NT2/D1 (cell line): ENCODE data around the gene PLA2G2C.
"Not testable (repeated sequence)": the region's sequence is repeated elsewhere in the genome, so short reads cannot be mapped to it uniquely, and the experiment has no call there.

Experiments used
- DNase-seq: peaks from one replicate; pipeline ENCODE4 v3.0.0-alpha.2; 2011; ENCODE audit warnings: low read depth, low spot score
- H3K27me3 ChIP-seq: 2 replicates; pipeline ENCODE4 v1.6.0; 2011; ENCODE audit warnings: mild to moderate bottlenecking; ENCODE audit not compliant: insufficient read length, insufficient read depth
- H3K36me3 ChIP-seq: 2 replicates; pipeline ENCODE4 v1.6.1; 2011; ENCODE audit warnings: mild to moderate bottlenecking, low read length, mixed read lengths; ENCODE audit not compliant: insufficient read depth, insufficient read length
- H3K4me1 ChIP-seq: 2 replicates; pipeline ENCODE4 v1.5.1; 2011; ENCODE audit not compliant: insufficient read depth, insufficient read length
- H3K4me3 ChIP-seq: 2 replicates; pipeline ENCODE4 v1.5.1; 2011; ENCODE audit warnings: low read depth; ENCODE audit not compliant: insufficient read length
- H3K9ac ChIP-seq: 2 replicates; pipeline ENCODE4 v1.6.0; 2011; ENCODE audit warnings: low read depth; ENCODE audit not compliant: insufficient read length
- H3K9me3 ChIP-seq: 2 replicates; pipeline ENCODE4 v1.5.1; 2011; ENCODE audit warnings: mild to moderate bottlenecking, low read length; ENCODE audit not compliant: insufficient read depth
- SUZ12 ChIP-seq: IDR thresholded peaks from 2 replicates; pipeline ENCODE4 v1.6.1; 2011; ENCODE audit not compliant: insufficient read length, insufficient read depth; ENCODE audit errors: extremely low read depth
- YY1 ChIP-seq: IDR thresholded peaks from 2 replicates; pipeline ENCODE4 v1.6.1; 2011; ENCODE audit not compliant: insufficient read length, insufficient read depth
- ZNF274 ChIP-seq: IDR thresholded peaks from 2 replicates; pipeline ENCODE4 v1.6.1; 2011; ENCODE audit warnings: mild to moderate bottlenecking, low read depth, low read length

PLA2G2C gene

DNA sequence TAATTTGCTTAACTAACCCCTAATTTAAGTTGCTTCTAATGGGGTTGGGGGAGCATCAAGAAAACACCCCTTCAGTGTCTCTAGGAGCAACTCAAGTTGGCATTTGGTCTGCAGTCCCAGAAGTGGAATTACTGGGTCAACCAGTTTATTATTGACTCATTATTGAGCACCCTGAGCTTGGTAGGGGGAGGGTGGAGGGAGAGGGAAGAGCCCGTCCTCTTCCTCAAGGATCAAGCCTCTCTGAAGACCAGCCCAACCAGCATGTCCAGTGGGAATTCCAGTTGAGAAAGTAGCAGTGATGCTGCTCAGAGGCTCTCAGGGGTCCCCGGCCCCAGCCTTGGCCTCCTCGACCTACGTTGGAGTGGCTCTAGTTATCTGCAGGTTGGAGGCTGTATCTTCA is 49.3 kb downstream of the PLA2G2C start:
- TF ChIP-seq YY1 = no peak
- no peak for TF ChIP-seq ZNF274
- no peak for TF ChIP-seq SUZ12
- no peaks in the 10 kb centered on the region for H3K36me3 ChIP-seq
- no peak for DNase-seq
- H3K9ac ChIP-seq = no peak overlapping the region
- H3K9me3 ChIP-seq = peaks cover 10% of the 10 kb centered on the region; the same call in 1 of the 2 replicates
- H3K4me3 ChIP-seq = no peak overlapping the region
- H3K27me3 ChIP-seq = no peaks in the 10 kb centered on the region
- no peaks in the 10 kb centered on the region for H3K4me1 ChIP-seq

DNA sequence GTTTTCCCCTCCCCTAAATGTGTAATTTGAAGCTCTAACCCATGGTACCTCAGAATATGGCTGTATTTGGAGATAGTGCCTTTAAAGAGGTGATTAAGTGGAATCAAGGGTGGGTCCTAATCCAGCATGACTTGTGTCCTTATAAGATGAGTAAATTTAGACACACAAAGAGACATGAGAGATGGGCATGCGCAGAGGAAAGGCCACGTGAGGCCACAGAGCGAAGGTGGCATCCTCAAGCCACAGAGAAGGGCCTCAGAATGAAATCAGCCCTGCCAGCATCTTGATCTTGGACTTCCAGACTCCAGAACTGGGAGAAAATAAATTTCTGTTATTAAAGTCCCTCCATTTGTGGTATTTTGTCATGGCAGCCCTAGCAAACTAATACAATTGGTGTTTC is 50.1 kb downstream of the PLA2G2C start:
- no peaks in the 10 kb centered on the region for H3K4me1 ChIP-seq
- H3K9me3 ChIP-seq = peaks cover 10% of the 10 kb centered on the region; the same call in 1 of the 2 replicates
- H3K27me3 ChIP-seq = no peaks in the 10 kb centered on the region
- no peak for TF ChIP-seq ZNF274
- no peak for TF ChIP-seq YY1
- no peak for TF ChIP-seq SUZ12
- H3K4me3 ChIP-seq = no peak overlapping the region
- DNase-seq = no peak
- no peaks in the 10 kb centered on the region for H3K36me3 ChIP-seq
- H3K9ac ChIP-seq = no peak overlapping the region

- peaks cover 10% of the 10 kb centered on the region; the same call in 1 of the 2 replicates for H3K9me3 ChIP-seq
- no peak overlapping the region for H3K4me3 ChIP-seq
- no peaks in the 10 kb centered on the region for H3K27me3 ChIP-seq
- no peak for DNase-seq
- no peaks in the 10 kb centered on the region for H3K4me1 ChIP-seq
- no peak overlapping the region for H3K9ac ChIP-seq
- no peaks in the 10 kb centered on the region for H3K36me3 ChIP-seq
- TF ChIP-seq YY1 (no peak), ZNF274 (no peak), SUZ12 (no peak)
Measured at GRCh38 chr1:20134995-20135394, 51.3 kb downstream of the PLA2G2C start.

- H3K36me3 ChIP-seq, H3K4me3 ChIP-seq, H3K27me3 ChIP-seq, H3K9ac ChIP-seq, H3K9me3 ChIP-seq, H3K4me1 ChIP-seq, DNase-seq: not testable (repeated sequence)
Measured at GRCh38 chr1:20130518-20130917, 55.8 kb downstream of the PLA2G2C start.

- Histone ChIP-seq H3K4me1 (no peaks in the 10 kb centered on the region), H3K27me3 (no peaks in the 10 kb centered on the region), H3K36me3 (no peaks in the 10 kb centered on the region), H3K4me3 (no peak overlapping the region), H3K9me3 (peaks cover 4% of the 10 kb centered on the region; the same call in 1 of the 2 replicates), H3K9ac (no peak overlapping the region)
- no peak for DNase-seq
- TF ChIP-seq SUZ12 (no peak), ZNF274 (no peak)
Measured at GRCh38 chr1:20126806-20127440, 59.4 kb downstream of the PLA2G2C start.

- H3K36me3 ChIP-seq = no peaks in the 10 kb centered on the region
- no peaks in the 10 kb centered on the region for H3K4me1 ChIP-seq
- no peak for DNase-seq
- H3K27me3 ChIP-seq = no peaks in the 10 kb centered on the region
- TF ChIP-seq SUZ12 = no peak
- TF ChIP-seq ZNF274 = no peak
- TF ChIP-seq YY1 = no peak
- no peak overlapping the region for H3K9ac ChIP-seq
- H3K4me3 ChIP-seq = no peak overlapping the region
- peaks cover 4% of the 10 kb centered on the region; the same call in 1 of the 2 replicates for H3K9me3 ChIP-seq
Measured at GRCh38 chr1:20126041-20126805, 60.1 kb downstream of the PLA2G2C start.

- H3K4me1 ChIP-seq = no peaks in the 10 kb centered on the region
- H3K36me3 ChIP-seq = no peaks in the 10 kb centered on the region
- TF ChIP-seq YY1 = no peak
- TF ChIP-seq SUZ12 = no peak
- TF ChIP-seq ZNF274 = no peak
- no peaks in the 10 kb centered on the region for H3K27me3 ChIP-seq
- no peak overlapping the region for H3K9ac ChIP-seq
- peaks cover 4% of the 10 kb centered on the region; the same call in 1 of the 2 replicates for H3K9me3 ChIP-seq
- no peak overlapping the region for H3K4me3 ChIP-seq
- no peak for DNase-seq
Measured at GRCh38 chr1:20125100-20125499, 61.2 kb downstream of the PLA2G2C start.
